OCI-LY7 (cell line): ENCODE results near the gene ARHGEF39. TPM values are rescaled to one million over a fixed set of nuclear protein-coding genes. Genes with fewer than 3 reads are reported as not detected.

Experiments used
- BruUV-seq: library from RNA; stranded (reverse); fragments of 400-500 nt; replicated peaks from 2 replicates; lab custom pipeline; 2021; lab: Mats Ljungman, UMichigan
- CTCF ChIA-PET: fragments of 300-600 bp; sonication (Branson Sonifier 250); formaldehyde crosslinking; loops from one replicate; lab custom pipeline; 2022; ENCODE audit warnings: antibody characterized with exemption; ENCODE audit not compliant: unreplicated experiment; lab: Charles Lee
- POLR2A ChIA-PET: fragments of 300-600 bp; sonication (Branson Sonifier 250); formaldehyde crosslinking; loops from one replicate; lab custom pipeline; 2022; ENCODE audit warnings: antibody characterized with exemption; lab: Charles Lee
- DNase-seq: peaks from one replicate; pipeline ENCODE4 v3.0.0-alpha.2; 2015; ENCODE audit warnings: low spot score
- H2AFZ ChIP-seq: fragments of 200-600 bp; sonication (generic), shearing (Covaris generic); 2 replicates; pipeline ENCODE4 v1.6.1; 2014; ENCODE audit warnings: mild to moderate bottlenecking, antibody characterized with exemption, low read length, moderate library complexity
- H3K27ac ChIP-seq: fragments of 200-600 bp; sonication (generic); 2 replicates; pipeline ENCODE4 v1.5.1; 2014; ENCODE audit warnings: mixed run types, low read depth, mild to moderate bottlenecking, moderate library complexity, low read length, inconsistent platforms; ENCODE audit not compliant: poor library complexity, severe bottlenecking
- H3K36me3 ChIP-seq: fragments of 200-600 bp; sonication (generic); 2 replicates; pipeline ENCODE4 v1.6.1; 2014; ENCODE audit warnings: mild to moderate bottlenecking, antibody characterized with exemption, low read length, moderate library complexity, mixed read lengths; ENCODE audit not compliant: insufficient read depth
- H3K4me1 ChIP-seq: fragments of 200-600 bp; sonication (generic); 2 replicates; pipeline ENCODE4 v1.5.1; 2014; ENCODE audit warnings: mild to moderate bottlenecking, low read length; ENCODE audit not compliant: insufficient read depth, poor library complexity, severe bottlenecking
- H3K4me2 ChIP-seq: fragments of 200-600 bp; sonication (generic); 2 replicates; pipeline ENCODE4 v1.6.1; 2014; ENCODE audit warnings: mild to moderate bottlenecking, low read length
- H3K4me3 ChIP-seq: fragments of 200-600 bp; sonication (generic); 2 replicates; pipeline ENCODE4 v1.5.1; 2014; ENCODE audit warnings: mild to moderate bottlenecking, low read depth, low read length; ENCODE audit not compliant: poor library complexity, severe bottlenecking
- H3K79me2 ChIP-seq: fragments of 200-600 bp; sonication (generic); 2 replicates; pipeline ENCODE4 v1.6.1; 2016; ENCODE audit warnings: low read depth, mild to moderate bottlenecking, low read length, moderate library complexity, mixed read lengths; ENCODE audit not compliant: insufficient read depth
- H3K9me2 ChIP-seq: fragments of 200-600 bp; sonication (generic); 2 replicates; pipeline ENCODE4 v1.6.1; 2016; ENCODE audit warnings: mild to moderate bottlenecking, low read length, mixed read lengths; ENCODE audit not compliant: insufficient read depth
- H3K9me3 ChIP-seq: fragments of 200-600 bp; sonication (generic); 2 replicates; pipeline ENCODE4 v1.6.1; 2014; ENCODE audit warnings: mild to moderate bottlenecking, mixed run types, low read length, mixed read lengths
- H4K20me1 ChIP-seq: fragments of 200-600 bp; sonication (generic); 2 replicates; pipeline ENCODE4 v1.6.1; 2014; ENCODE audit warnings: mild to moderate bottlenecking, antibody characterized with exemption, low read length, moderate library complexity, mixed read lengths; ENCODE audit not compliant: insufficient read depth
- CTCF ChIP-seq: fragments of 200-600 bp; sonication (generic); conservative IDR thresholded peaks from 2 replicates; pipeline ENCODE4 v1.5.1; 2014; ENCODE audit warnings: mild to moderate bottlenecking, antibody characterized with exemption, low read length, moderate library complexity, mixed read lengths
- EZH2phosphoT487 ChIP-seq: fragments of 200-600 bp; sonication (generic); IDR thresholded peaks from 2 replicates; pipeline ENCODE4 v1.6.1; 2018; ENCODE audit warnings: low read depth, borderline replicate concordance, mild to moderate bottlenecking, mixed run types, antibody characterized with exemption, low read length, moderate library complexity, mixed read lengths
- intact Hi-C: fragments of 100-400 bp; cut with micrococcal nuclease; formaldehyde crosslinking; loops from one replicate; pipeline ENCODE4 v1.10.0; 2022; ENCODE audit not compliant: unreplicated experiment
- total RNA-seq, 2 experiments: library from RNA; depleted of rRNA in 1 of 2; stranded (reverse); fragments of >200 nt in 1 of 2; shearing (Covaris generic) in 1 of 2; gene quantifications; 2 replicates each; pipeline ENCODE4 v1.2.3, GENCODE V29; 2014 to 2022

Gene ARHGEF39
- total RNA-seq, 2 experiments from 2014 or later = 30.8 to 48.1 TPM

- Histone ChIP-seq H3K27ac (no peak overlapping the region), H3K9me3 (no peaks in the 10 kb centered on the region), H3K79me2 (no peaks in the 10 kb centered on the region), H4K20me1 (no peaks in the 10 kb centered on the region), H3K4me2 (no peak overlapping the region), H3K36me3 (peaks cover 14% of the 10 kb centered on the region), H2AFZ (no peak overlapping the region), H3K4me1 (peaks cover 38% of the 10 kb centered on the region), H3K4me3 (no peak overlapping the region), H3K9me2 (no peaks in the 10 kb centered on the region)
- no TSS peak for BruUV-seq
- ChIA-PET CTCF (interaction anchor here (1.1 kb wide), 1 partner anchor 21 kb away, joined by 3 read pairs; no protein-coding TSS in a partner anchor), POLR2A (interaction anchor here (1.4 kb wide), 1 partner anchor 27 kb away, joined by 6 read pairs; the partner anchor contains the start of gene ARHGEF39)
- intact Hi-C loops = no loop called here
- no peak for DNase-seq
- TF ChIP-seq CTCF (no peak), EZH2phosphoT487 (no peak)
These were observed 26.8 kb upstream of the ARHGEF39 start for GRCh38 chr9:35691757-35692301.

GRCh38 chr9:35691334-35691650, 26.3 kb upstream of the ARHGEF39 start:
- Histone ChIP-seq H3K4me1 (peaks cover 43% of the 10 kb centered on the region), H4K20me1 (no peaks in the 10 kb centered on the region), H3K4me2 (peak overlapping the region; percentile 66; the same call in 1 of the 2 replicates), H3K27ac (no peak overlapping the region), H3K9me2 (no peaks in the 10 kb centered on the region), H3K9me3 (no peaks in the 10 kb centered on the region), H3K4me3 (no peak overlapping the region), H2AFZ (peak overlapping the region; percentile 65; the same call in 1 of the 2 replicates), H3K79me2 (no peaks in the 10 kb centered on the region), H3K36me3 (peaks cover 9% of the 10 kb centered on the region)
- no TSS peak for BruUV-seq
- CTCF ChIA-PET = no interaction called here
- no peak for DNase-seq
- no peak for TF ChIP-seq EZH2phosphoT487
- TF ChIP-seq CTCF = no peak
- POLR2A ChIA-PET = interaction anchor here (1.4 kb wide), 1 partner anchor 26 kb away, joined by 6 read pairs; the partner anchor contains the start of gene ARHGEF39
- intact Hi-C loops = no loop called here

- H2AFZ ChIP-seq = peak overlapping the region; percentile 65
- CTCF ChIA-PET = no interaction called here
- no peaks in the 10 kb centered on the region for H4K20me1 ChIP-seq
- no peaks in the 10 kb centered on the region for H3K79me2 ChIP-seq
- H3K4me2 ChIP-seq = peak overlapping the region; percentile 66
- H3K27ac ChIP-seq = no peak overlapping the region
- peaks cover 4% of the 10 kb centered on the region for H3K36me3 ChIP-seq
- TF ChIP-seq EZH2phosphoT487 (no peak), CTCF (no peak)
- BruUV-seq = no TSS peak
- DNase-seq = no peak
- no peaks in the 10 kb centered on the region for H3K9me3 ChIP-seq
- intact Hi-C loops = no loop called here
- POLR2A ChIA-PET = interaction anchor here (0.6 to 1.4 kb wide), 5 partner anchors 10 to 38 kb away, joined by 3 to 6 read pairs (median 5); partner anchors contain the start of gene ARHGEF39
- H3K4me3 ChIP-seq = peak overlapping the region; percentile 54
- peaks cover 46% of the 10 kb centered on the region for H3K4me1 ChIP-seq
- H3K9me2 ChIP-seq = no peaks in the 10 kb centered on the region
These were observed 25.8 kb upstream of the ARHGEF39 start for GRCh38 chr9:35690614-35691333.
